Thyroid gland (tissue), 4 donors: ENCODE results near the gene NPAS2. TPM values are rescaled to one million over a fixed set of nuclear protein-coding genes. Genes with fewer than 3 reads are reported as not detected.

ENCODE experiments used
- DNase-seq, 2 donors: peaks; one replicate each; pipeline ENCODE4 v3.0.0-alpha.2; 2019
- H3K27ac ChIP-seq, 3 donors: fragments of 200-600 bp; sonication (generic); 1 replicate in 2 of 3; 2 replicates in 1 of 3; pipeline ENCODE4 v1.5.1; 2016 to 2019; ENCODE audit warnings: mild to moderate bottlenecking in 1 of 3, moderate library complexity in 1 of 3
- H3K27me3 ChIP-seq: fragments of 200-600 bp; sonication (generic); one replicate; pipeline ENCODE4 v1.5.1; 2019
- H3K36me3 ChIP-seq, 2 donors: fragments of 200-600 bp; sonication (generic); one replicate each; pipeline ENCODE4 v1.5.1; 2016 to 2019
- H3K4me1 ChIP-seq, 2 donors: fragments of 200-600 bp; sonication (generic); one replicate each; pipeline ENCODE4 v1.5.1; 2017 to 2019
- H3K4me3 ChIP-seq, 3 donors: fragments of 200-600 bp; sonication (generic); replicated peaks in 1 of 3; 1 replicate in 2 of 3; 2 replicates in 1 of 3; pipeline ENCODE4 v1.5.1; 2016; ENCODE audit warnings: mild to moderate bottlenecking in 1 of 3
- H3K9me3 ChIP-seq: fragments of 200-600 bp; sonication (generic); one replicate; pipeline ENCODE4 v1.5.1; 2017
- POLR2A ChIP-seq, 2 donors: fragments of 450-650 bp; IDR thresholded peaks; one replicate each; pipeline ENCODE4 v1.6.1; 2017; ENCODE audit warnings: antibody characterized with exemption in 2 of 2, mild to moderate bottlenecking in 2 of 2, moderate library complexity in 1 of 2
- WGBS, 2 donors: methylation state at CpG; one replicate each; pipeline ENCODE4 v1.1.5; 2017; 5-methylcytosine and 5-hydroxymethylcytosine counted together
- intact Hi-C: fragments of 100-400 bp; cut with DNase I; formaldehyde crosslinking; loops from one replicate; pipeline ENCODE4 v1.15.1; 2023
- total RNA-seq, 4 donors: library from RNA; depleted of rRNA; stranded (reverse); fragments of >200 nt; gene quantifications; one replicate each; pipeline ENCODE4 v1.2.3, GENCODE V29; 2016
- TF ChIP-seq, protein P1 (sequence below), 6 experiments: fragments of 200-600 bp in 3 of 6; fragments of 450-650 bp in 3 of 6; sonication (generic) in 3 of 6; IDR thresholded peaks; one replicate each; pipeline ENCODE4 v1.5.1; 2016 to 2019; ENCODE audit warnings: antibody characterized with exemption in 6 of 6, mild to moderate bottlenecking in 2 of 6, inconsistent platforms in 1 of 6, moderate library complexity in 1 of 6

The NPAS2 gene
- total RNA-seq, 4 donors from 2014 or later = 12.7 to 22.8 (median 16.1) TPM

GRCh38 chr2:100807707-100808106, 12.2 kb upstream of the NPAS2 start:
- intact Hi-C loops = no loop called here

GRCh38 chr2:100808582-100808981, 11.4 kb upstream of the NPAS2 start:
- TF ChIP-seq, protein P1, sequence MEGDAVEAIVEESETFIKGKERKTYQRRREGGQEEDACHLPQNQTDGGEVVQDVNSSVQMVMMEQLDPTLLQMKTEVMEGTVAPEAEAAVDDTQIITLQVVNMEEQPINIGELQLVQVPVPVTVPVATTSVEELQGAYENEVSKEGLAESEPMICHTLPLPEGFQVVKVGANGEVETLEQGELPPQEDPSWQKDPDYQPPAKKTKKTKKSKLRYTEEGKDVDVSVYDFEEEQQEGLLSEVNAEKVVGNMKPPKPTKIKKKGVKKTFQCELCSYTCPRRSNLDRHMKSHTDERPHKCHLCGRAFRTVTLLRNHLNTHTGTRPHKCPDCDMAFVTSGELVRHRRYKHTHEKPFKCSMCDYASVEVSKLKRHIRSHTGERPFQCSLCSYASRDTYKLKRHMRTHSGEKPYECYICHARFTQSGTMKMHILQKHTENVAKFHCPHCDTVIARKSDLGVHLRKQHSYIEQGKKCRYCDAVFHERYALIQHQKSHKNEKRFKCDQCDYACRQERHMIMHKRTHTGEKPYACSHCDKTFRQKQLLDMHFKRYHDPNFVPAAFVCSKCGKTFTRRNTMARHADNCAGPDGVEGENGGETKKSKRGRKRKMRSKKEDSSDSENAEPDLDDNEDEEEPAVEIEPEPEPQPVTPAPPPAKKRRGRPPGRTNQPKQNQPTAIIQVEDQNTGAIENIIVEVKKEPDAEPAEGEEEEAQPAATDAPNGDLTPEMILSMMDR (IDR thresholded peaks at IDR 0.05) = no peak
- no peak for TF ChIP-seq POLR2A (IDR thresholded peaks at IDR 0.05)
- intact Hi-C loops = no loop called here
- H3K36me3 ChIP-seq = no peaks in the 10 kb centered on the region
- H3K9me3 ChIP-seq = no peaks in the 10 kb centered on the region
- H3K27me3 ChIP-seq = no peaks in the 10 kb centered on the region
- no peak overlapping the region for H3K27ac ChIP-seq
- H3K4me3 ChIP-seq = no peak overlapping the region
- 87 to 90% methylated on average over 4 of the region's 4 CpGs for WGBS, 2 donors
- H3K4me1 ChIP-seq = no peaks in the 10 kb centered on the region
- DNase-seq = no peak

More at GRCh38 chr2:100807707-100808106, 12.2 kb upstream of the NPAS2 start:
- Histone ChIP-seq H3K27me3 (no peaks in the 10 kb centered on the region), H3K27ac (no peak overlapping the region), H3K9me3 (no peaks in the 10 kb centered on the region), H3K4me1 (no peaks in the 10 kb centered on the region), H3K4me3 (no peak overlapping the region), H3K36me3 (no peaks in the 10 kb centered on the region)
- TF ChIP-seq, protein P1 (IDR thresholded peaks at IDR 0.05) = no peak
- TF ChIP-seq POLR2A (IDR thresholded peaks at IDR 0.05) = no peak
- DNase-seq = no peak
- 78 to 82% methylated on average over 4 of the region's 4 CpGs for WGBS, 2 donors

GRCh38 chr2:100809506-100809905, 10.4 kb upstream of the NPAS2 start:
- intact Hi-C loops = no loop called here
- Histone ChIP-seq H3K9me3 (no peaks in the 10 kb centered on the region), H3K4me3 (no peak overlapping the region), H3K36me3 (no peaks in the 10 kb centered on the region), H3K27ac (no peak overlapping the region), H3K27me3 (no peaks in the 10 kb centered on the region), H3K4me1 (no peaks in the 10 kb centered on the region)
- DNase-seq = no peak
- TF ChIP-seq POLR2A (IDR thresholded peaks at IDR 0.05) = no peak
- TF ChIP-seq, protein P1 (IDR thresholded peaks at IDR 0.05) = no peak
- 88 to 92% methylated on average over 3 of the region's 3 CpGs for WGBS, 2 donors

DNA sequence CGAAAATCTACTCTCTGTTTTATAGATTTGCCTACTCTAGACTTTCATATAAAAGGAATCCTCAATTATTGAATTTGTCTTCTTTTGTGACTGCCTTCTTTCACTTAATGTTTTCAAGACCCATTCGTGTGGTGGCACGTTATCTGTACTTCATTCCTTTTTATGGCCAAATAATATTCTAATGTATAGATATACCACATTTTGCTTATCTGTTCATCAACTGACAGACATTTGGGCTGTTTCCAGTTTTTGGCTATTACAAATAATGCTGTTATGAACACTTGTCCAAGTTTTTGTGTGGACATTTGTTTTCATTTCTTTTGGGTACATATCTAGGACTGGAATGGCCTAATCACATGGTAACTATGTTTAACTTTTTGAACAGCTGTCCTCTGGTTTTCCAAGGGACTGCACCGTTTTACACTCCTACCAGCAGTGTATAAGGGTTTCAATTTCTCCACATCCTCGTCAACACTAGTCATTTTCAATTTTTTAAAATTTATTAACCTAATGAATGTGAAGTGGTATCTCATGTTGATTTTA, 9.3 kb upstream of the NPAS2 start:
- no peaks in the 10 kb centered on the region for H3K36me3 ChIP-seq
- no peak for TF ChIP-seq POLR2A (IDR thresholded peaks at IDR 0.05)
- TF ChIP-seq, protein P1 (IDR thresholded peaks at IDR 0.05) = no peak
- intact Hi-C loops = loop anchor here (10.0 kb wide), 1 partner anchor 76 kb away; no protein-coding TSS in a partner anchor
- DNase-seq = no peak
- 90 to 94% methylated on average over 5 of the region's 5 CpGs for WGBS, 2 donors
- H3K27ac ChIP-seq = no peak overlapping the region
- H3K27me3 ChIP-seq = no peaks in the 10 kb centered on the region
- no peak overlapping the region for H3K4me3 ChIP-seq
- no peaks in the 10 kb centered on the region for H3K9me3 ChIP-seq
- no peaks in the 10 kb centered on the region for H3K4me1 ChIP-seq

- no peak for TF ChIP-seq POLR2A (IDR thresholded peaks at IDR 0.05)
- WGBS, 2 donors = 85 to 88% methylated on average over 4 of the region's 4 CpGs
- H3K4me1 ChIP-seq = no peaks in the 10 kb centered on the region
- H3K4me3 ChIP-seq = no peak overlapping the region
- H3K9me3 ChIP-seq = no peaks in the 10 kb centered on the region
- no peak for DNase-seq
- no peaks in the 10 kb centered on the region for H3K27me3 ChIP-seq
- no peaks in the 10 kb centered on the region for H3K36me3 ChIP-seq
- intact Hi-C loops = loop anchor here (10.0 kb wide), 1 partner anchor 77 kb away; no protein-coding TSS in a partner anchor
- H3K27ac ChIP-seq = no peak overlapping the region
Observed at GRCh38 chr2:100812116-100812515, 7.8 kb upstream of the NPAS2 start.
